Spleen (tissue), 7 donors: ENCODE measurements around the gene KCNS1.

Experiments
- POLR2A ChIP-seq, 3 donors: fragments of 450-650 bp; IDR thresholded peaks; one replicate each; pipeline ENCODE4 v1.5.1; 2017; ENCODE audit warnings: antibody characterized with exemption in 3 of 3, mild to moderate bottlenecking in 1 of 3
- POLR2AphosphoS5 ChIP-seq, 3 donors: sonication (generic); formaldehyde crosslinking; IDR thresholded peaks; one replicate each; pipeline ENCODE4 v1.5.1; 2017; ENCODE audit warnings: antibody characterized with exemption in 3 of 3
- TF ChIP-seq, protein P1 (sequence below), 11 experiments: fragments of 200-600 bp in 7 of 11; fragments of 450-650 bp in 4 of 11; sonication (generic) in 4 of 11; IDR thresholded peaks in 8 of 11; conservative IDR thresholded peaks in 3 of 11; 1 replicate in 7 of 11; 2 replicates in 4 of 11; pipeline versions ENCODE4 v1.4.0 to v1.8.0; 2016 to 2021; ENCODE audit warnings: antibody characterized with exemption in 11 of 11, inconsistent platforms in 4 of 11, mild to moderate bottlenecking in 1 of 11
- donor health status: DM: no; HTN: no; CAD: no; lungs with moderate emphysema.
- donor health status: DM: no; HTN: no; CAD: no.
- donor health status: DM: no; HTN: no; CAD: no.

DNA sequence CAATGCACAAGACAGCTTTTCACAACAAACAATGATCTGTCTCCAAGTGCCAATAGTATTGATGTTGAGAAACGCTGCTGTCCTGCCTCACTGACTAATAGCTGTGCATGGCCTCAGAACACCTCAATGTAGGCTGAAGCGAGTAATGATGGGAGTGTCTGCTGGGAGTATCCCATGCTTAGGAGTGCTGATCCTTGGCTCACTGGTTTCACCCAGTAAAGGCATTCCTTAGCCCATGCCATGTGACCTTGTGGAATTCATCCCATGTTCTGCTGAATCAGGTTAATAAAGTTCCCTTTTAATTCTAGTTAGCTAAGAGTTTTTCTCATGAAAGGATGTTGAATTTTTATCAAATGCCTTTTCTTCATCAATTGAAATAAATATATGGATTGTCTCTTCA is 27.2 kb upstream of the KCNS1 start:
- TF ChIP-seq, protein P1, sequence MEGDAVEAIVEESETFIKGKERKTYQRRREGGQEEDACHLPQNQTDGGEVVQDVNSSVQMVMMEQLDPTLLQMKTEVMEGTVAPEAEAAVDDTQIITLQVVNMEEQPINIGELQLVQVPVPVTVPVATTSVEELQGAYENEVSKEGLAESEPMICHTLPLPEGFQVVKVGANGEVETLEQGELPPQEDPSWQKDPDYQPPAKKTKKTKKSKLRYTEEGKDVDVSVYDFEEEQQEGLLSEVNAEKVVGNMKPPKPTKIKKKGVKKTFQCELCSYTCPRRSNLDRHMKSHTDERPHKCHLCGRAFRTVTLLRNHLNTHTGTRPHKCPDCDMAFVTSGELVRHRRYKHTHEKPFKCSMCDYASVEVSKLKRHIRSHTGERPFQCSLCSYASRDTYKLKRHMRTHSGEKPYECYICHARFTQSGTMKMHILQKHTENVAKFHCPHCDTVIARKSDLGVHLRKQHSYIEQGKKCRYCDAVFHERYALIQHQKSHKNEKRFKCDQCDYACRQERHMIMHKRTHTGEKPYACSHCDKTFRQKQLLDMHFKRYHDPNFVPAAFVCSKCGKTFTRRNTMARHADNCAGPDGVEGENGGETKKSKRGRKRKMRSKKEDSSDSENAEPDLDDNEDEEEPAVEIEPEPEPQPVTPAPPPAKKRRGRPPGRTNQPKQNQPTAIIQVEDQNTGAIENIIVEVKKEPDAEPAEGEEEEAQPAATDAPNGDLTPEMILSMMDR (IDR thresholded peaks at IDR 0.05 in 8 of 11, conservative IDR thresholded peaks at IDR 0.05 in 3 of 11): no peak
- TF ChIP-seq POLR2A (IDR thresholded peaks at IDR 0.05) (no peak), POLR2AphosphoS5 (IDR thresholded peaks at IDR 0.05) (no peak)
